Skeletal muscle cell (primary cell): ENCODE measurements around the gene KLF9.

ENCODE experiments used
- DNase-seq: peaks from one replicate; pipeline ENCODE4 v3.0.0-alpha.2; 2010; ENCODE audit warnings: low read depth
- H3K4me3 ChIP-seq: 2 replicates; pipeline ENCODE4 v1.5.1; 2011; ENCODE audit warnings: low read depth, mild to moderate bottlenecking, control low read depth, low read length, moderate library complexity

KLF9 gene

DNA sequence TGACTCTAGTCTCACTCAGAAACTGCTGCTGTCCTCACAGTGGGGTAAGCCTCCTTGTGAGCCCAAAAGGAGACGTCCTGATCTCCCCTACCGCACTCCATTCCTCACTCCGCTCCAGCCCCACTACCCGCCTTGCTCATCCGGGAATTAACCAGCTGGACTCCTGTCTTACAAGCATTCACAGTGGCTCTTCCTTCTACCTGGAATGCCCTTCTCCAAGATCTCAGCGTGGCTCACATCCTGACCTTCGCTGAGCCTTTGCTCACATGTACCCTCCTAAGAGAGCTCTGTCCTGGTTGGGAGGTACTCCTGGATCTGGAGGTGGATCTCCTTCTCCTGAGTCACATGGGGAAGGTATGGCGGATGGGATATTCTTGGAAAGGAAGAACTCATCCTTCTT, 10.7 kb upstream of the KLF9 start:
- no peak for DNase-seq
- no peak overlapping the region for H3K4me3 ChIP-seq

- DNase-seq = no peak
- H3K4me3 ChIP-seq = no peak overlapping the region
Observed at GRCh38 chr9:70422371-70423043, 8.1 kb upstream of the KLF9 start.

DNA sequence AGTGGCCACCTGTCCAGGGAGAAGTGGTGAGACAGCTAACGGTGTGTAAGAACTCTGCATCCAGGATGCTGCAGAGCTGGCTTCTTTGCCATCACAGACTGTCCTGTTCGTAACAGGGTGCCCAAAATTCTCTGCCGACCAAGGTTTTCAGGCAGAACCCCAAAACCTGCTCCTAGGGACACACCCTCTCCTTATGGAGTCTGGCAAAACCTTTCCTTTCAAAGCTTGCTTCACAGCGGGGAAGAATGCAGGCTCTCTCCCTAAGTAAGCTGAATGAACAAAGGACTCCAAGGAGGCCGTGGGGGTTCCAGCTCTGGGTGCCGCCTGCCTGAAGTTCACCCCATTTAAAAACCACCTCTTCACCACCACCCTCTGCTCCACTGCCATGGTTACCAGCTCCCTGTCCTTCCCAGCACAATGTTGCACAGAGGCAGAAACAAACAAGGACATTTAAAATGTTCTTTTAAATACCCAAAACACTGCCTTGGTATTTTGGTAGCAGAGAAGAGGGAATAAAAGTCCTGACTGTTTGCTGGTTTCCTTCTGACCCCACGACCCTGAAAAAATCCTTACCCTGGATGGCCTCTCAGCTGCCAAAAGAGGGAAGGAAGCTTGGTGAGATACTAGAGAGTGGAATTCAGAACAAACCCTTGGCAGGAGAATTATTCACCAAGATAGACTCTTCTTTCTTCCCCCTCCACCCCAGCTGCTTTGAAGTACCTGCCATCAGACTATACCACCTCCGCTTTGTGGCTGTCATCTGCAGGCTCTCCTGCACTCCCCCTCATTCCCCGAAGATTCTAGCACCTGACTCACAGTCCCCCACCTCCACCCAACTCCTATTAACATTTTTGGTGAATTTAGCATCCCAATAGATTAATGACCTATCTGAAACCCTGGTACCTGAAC, 7.1 kb upstream of the KLF9 start:
- no peak for DNase-seq
- H3K4me3 ChIP-seq = peak overlapping the region; percentile 50

GRCh38 chr9:70420441-70421271, 6.2 kb upstream of the KLF9 start:
- peak; percentile 88 for DNase-seq
- H3K4me3 ChIP-seq = peak overlapping the region; percentile 50

- DNase-seq = peak; percentile 97
- peak overlapping the region; percentile 50 for H3K4me3 ChIP-seq
Observed at GRCh38 chr9:70419556-70420440, 5.3 kb upstream of the KLF9 start.

GRCh38 chr9:70418822-70419555, 4.5 kb upstream of the KLF9 start:
- peak; percentile 99 for DNase-seq
- H3K4me3 ChIP-seq = peak overlapping the region; percentile 46

DNA sequence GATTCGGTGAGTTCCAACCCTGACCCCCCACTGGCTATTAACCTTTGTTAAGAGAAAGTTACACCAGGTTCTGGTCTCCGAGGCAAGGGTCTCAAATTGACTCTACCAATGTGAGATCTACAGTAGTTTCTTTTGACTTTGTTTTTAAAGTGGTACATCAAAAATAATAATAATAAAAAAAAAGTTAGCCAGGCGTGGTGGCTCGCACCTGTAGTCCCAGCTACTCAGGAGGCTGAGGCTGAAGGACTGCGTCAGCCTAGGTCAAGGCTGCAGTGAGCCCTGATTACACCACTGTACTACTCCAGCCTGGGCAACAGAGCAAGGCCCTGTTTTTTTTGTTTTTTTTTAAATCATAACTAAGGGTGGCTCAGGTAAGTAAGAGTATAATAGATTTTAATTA, 1.0 kb upstream of the KLF9 start:
- peak overlapping the region; percentile 94 for H3K4me3 ChIP-seq

DNA sequence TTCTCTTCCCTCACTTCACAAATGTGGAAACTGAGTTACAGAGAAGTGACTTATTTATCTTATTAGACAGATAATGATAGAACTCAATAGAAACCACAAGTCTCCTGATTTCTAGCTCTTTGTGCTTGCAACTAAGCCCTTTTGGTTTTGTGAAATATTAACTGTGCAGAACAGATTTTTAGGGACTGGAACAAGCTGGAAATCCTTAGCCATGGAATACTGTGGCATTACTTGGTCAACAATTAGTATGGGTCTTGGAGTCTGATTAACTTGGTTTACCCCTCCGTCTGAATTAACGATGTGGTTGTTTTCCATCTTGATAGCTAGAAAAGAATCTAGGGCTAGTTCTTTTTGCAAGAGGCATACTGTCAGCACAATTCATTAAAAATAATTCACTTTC, 584 bp upstream of the KLF9 start:
- DNase-seq = no peak
- peak overlapping the region; percentile 94 for H3K4me3 ChIP-seq

More for the DNA sequence above, 1.0 kb upstream of the KLF9 start:
- no peak for DNase-seq

- H3K4me3 ChIP-seq = peak overlapping the region; percentile 94
- no peak for DNase-seq
Observed at GRCh38 chr9:70413464-70413798, 1.0 kb downstream of the KLF9 start.

DNA sequence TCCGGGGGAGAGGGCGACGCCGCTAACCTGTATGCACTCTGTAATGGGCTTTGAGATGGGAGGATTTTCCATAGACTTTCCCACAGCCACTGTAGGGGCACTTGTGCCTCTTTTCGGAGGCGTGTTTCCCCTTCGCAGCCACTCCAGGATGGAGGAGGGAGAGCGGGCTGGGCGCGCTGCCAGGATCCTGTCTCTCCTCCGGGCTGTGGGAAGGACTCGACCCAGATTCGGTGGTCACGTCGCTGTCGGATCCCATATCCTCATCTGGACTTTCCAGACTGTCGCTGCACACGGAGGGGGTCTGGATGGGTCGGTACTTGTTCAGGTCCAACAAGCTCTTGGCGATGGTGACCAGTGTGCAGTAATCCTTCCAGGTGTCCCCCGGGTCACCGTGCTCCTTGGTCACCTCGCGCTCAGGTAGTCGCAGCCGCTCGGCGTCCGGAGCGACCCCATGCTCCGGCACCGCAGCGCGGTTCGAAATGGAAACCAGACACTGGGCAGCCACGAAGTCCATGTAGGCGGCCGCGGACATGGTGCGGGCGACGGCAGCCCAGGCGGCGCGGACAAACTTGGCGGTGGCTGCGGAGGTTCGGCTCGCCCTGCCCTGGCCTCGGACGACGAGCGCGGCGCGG, 1.5 kb downstream of the KLF9 start:
- H3K4me3 ChIP-seq = peak overlapping the region; percentile 94
- no peak for DNase-seq

DNA sequence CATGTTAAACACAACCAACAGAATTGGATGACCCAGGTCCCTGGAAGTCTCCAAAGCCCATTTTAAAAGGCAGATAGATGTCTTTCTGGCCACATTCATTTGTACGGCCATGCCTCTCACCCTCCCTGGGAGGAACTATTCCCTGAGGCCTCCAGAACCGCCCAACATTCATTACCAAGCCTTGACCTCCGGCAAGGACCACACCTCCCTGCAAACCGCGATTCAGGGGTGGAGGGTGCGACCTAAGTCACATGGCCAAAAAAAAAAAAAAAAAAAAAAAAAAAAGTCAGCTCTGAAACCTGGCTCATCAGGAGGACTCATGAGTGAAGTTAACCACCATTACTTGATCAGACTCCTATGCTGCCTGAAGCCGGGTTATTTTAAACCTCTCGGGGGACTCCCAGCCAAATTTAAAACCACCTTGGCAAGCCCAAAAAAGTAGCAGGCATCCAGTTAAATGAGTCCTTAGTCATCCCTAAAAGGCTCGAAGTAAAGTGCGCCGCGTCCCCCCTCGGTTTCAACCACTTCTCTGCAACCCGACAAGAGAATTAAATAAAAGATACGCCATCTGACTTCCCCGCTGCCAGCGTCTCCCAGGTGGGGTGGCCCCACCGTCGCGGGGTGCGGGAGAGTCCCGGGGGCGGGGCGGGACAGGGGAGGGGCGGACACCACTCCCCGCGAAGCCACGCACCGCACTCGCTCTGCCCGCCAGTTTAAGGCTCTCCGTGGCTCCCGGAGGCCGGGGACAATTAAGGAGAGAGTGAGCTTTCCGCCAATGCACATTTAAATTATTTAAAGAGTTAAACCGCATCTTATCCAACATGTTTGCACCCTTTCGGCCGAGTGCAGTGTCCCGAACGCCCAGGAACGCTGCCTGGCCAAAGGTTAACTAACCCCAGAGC, 2.3 kb downstream of the KLF9 start:
- H3K4me3 ChIP-seq = peak overlapping the region; percentile 94
- DNase-seq = peak; percentile 59

DNA sequence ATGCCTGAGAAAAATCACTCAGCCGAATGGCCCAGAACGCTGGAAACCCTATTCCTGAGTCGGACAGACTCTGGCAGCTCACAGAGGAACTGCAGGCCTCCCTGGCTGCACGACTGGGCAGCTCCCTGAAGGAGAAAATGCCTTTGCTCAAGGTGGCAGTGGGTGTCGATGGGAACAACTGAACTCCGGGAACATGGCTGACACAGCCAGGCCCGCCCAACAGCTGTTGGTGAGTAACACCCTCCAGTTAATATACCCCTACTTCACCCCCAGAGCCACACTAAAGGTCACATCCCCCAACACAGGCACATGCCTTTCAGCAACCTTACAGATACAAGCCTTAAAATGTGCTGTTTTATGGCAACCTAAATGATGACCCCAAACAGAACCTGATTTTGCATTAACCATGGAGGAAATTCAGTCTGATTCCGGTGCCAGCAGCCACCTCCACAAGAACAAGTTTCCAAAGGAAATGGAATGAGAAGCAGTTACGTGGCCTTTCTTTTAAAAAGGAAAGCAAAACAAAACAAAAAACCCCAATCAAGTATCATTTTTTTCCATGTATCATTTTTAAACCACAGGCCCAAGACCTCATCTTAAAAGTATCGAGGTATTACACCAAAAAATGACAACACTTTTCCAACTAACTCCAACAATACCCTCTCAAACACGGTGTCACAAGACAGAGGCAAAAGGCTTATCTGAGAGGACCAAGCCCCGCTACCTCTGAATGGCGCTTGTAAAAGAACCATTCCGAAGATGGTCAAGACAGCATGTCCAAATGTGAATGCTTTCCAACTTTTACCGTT, 3.1 kb downstream of the KLF9 start:
- H3K4me3 ChIP-seq = peak overlapping the region; percentile 94
- peak; percentile 52 for DNase-seq

- no peak for DNase-seq
- H3K4me3 ChIP-seq = peak overlapping the region; percentile 94
Observed at GRCh38 chr9:70410368-70410767, 4.1 kb downstream of the KLF9 start.

GRCh38 chr9:70409800-70410199, 4.7 kb downstream of the KLF9 start:
- DNase-seq = no peak
- H3K4me3 ChIP-seq = peak overlapping the region; percentile 94

GRCh38 chr9:70409280-70409679, 5.2 kb downstream of the KLF9 start:
- no peak for DNase-seq
- H3K4me3 ChIP-seq = peak overlapping the region; percentile 16

- no peak overlapping the region for H3K4me3 ChIP-seq
- no peak for DNase-seq
Observed at GRCh38 chr9:70408393-70409040, 5.9 kb downstream of the KLF9 start.
